ENCODE results near the gene ZNF469. TPM values are rescaled to one million over a fixed set of nuclear protein-coding genes. Genes with fewer than 3 reads are reported as not detected.

The ZNF469 gene
- total RNA-seq, 1 experiment from 2014 or later: 0.50 TPM

- Mint-ChIP-seq H3K9me3 (ENCODE audit: low read depth, unreplicated experiment) (no peaks in the 10 kb centered on the region), H3K36me3 (ENCODE audit: insufficient read depth, unreplicated experiment) (no peaks in the 10 kb centered on the region), H3K4me1 (ENCODE audit: low read depth, unreplicated experiment) (no peaks in the 10 kb centered on the region), H3K27ac (ENCODE audit: unreplicated experiment) (no peak overlapping the region), H3K27me3 (ENCODE audit: unreplicated experiment) (peaks cover 8% of the 10 kb centered on the region), H3K4me3 (ENCODE audit: low read depth, unreplicated experiment) (no peak overlapping the region)
- no TSS peak for BruUV-seq (replicated peaks)
- TF ChIP-seq CTCF (IDR thresholded peaks at IDR 0.05; ENCODE audit: unreplicated experiment): no peak
- intact Hi-C loops (cut with micrococcal nuclease; ENCODE audit: unreplicated experiment): no loop called here
- CTCF ChIA-PET: no interaction called here
- no peak for DNase-seq
Measured at GRCh38 chr16:88353232-88353631, 29.5 kb upstream of the ZNF469 start.

- Mint-ChIP-seq H3K4me3 (ENCODE audit: low read depth, unreplicated experiment) (no peak overlapping the region), H3K36me3 (ENCODE audit: insufficient read depth, unreplicated experiment) (no peaks in the 10 kb centered on the region), H3K27me3 (ENCODE audit: unreplicated experiment) (peaks cover 9% of the 10 kb centered on the region), H3K27ac (ENCODE audit: unreplicated experiment) (no peak overlapping the region), H3K9me3 (ENCODE audit: low read depth, unreplicated experiment) (no peaks in the 10 kb centered on the region), H3K4me1 (ENCODE audit: low read depth, unreplicated experiment) (no peaks in the 10 kb centered on the region)
- no peak for TF ChIP-seq CTCF (IDR thresholded peaks at IDR 0.05; ENCODE audit: unreplicated experiment)
- no peak for DNase-seq
- no TSS peak for BruUV-seq (replicated peaks)
- CTCF ChIA-PET: no interaction called here
- intact Hi-C loops (cut with micrococcal nuclease; ENCODE audit: unreplicated experiment): no loop called here
Measured at GRCh38 chr16:88353691-88354090, 29.1 kb upstream of the ZNF469 start.

- CTCF ChIA-PET: no interaction called here
- TF ChIP-seq CTCF (IDR thresholded peaks at IDR 0.05; ENCODE audit: unreplicated experiment): no peak
- Mint-ChIP-seq H3K4me1 (ENCODE audit: low read depth, unreplicated experiment) (no peaks in the 10 kb centered on the region), H3K27me3 (ENCODE audit: unreplicated experiment) (peaks cover 16% of the 10 kb centered on the region), H3K27ac (ENCODE audit: unreplicated experiment) (no peak overlapping the region), H3K4me3 (ENCODE audit: low read depth, unreplicated experiment) (no peak overlapping the region), H3K36me3 (ENCODE audit: insufficient read depth, unreplicated experiment) (no peaks in the 10 kb centered on the region), H3K9me3 (ENCODE audit: low read depth, unreplicated experiment) (no peaks in the 10 kb centered on the region)
- BruUV-seq (replicated peaks): no TSS peak
- intact Hi-C loops (cut with micrococcal nuclease; ENCODE audit: unreplicated experiment): no loop called here
- DNase-seq: no peak
Measured at GRCh38 chr16:88354229-88355092, 28.3 kb upstream of the ZNF469 start.

GRCh38 chr16:88355093-88355388 lies 27.7 kb upstream of the ZNF469 start:
- Mint-ChIP-seq H3K27ac (ENCODE audit: unreplicated experiment) (no peak overlapping the region), H3K4me1 (ENCODE audit: low read depth, unreplicated experiment) (no peaks in the 10 kb centered on the region), H3K27me3 (ENCODE audit: unreplicated experiment) (peaks cover 22% of the 10 kb centered on the region), H3K36me3 (ENCODE audit: insufficient read depth, unreplicated experiment) (no peaks in the 10 kb centered on the region), H3K4me3 (ENCODE audit: low read depth, unreplicated experiment) (no peak overlapping the region), H3K9me3 (ENCODE audit: low read depth, unreplicated experiment) (no peaks in the 10 kb centered on the region)
- BruUV-seq (replicated peaks): no TSS peak
- intact Hi-C loops (cut with micrococcal nuclease; ENCODE audit: unreplicated experiment): no loop called here
- TF ChIP-seq CTCF (IDR thresholded peaks at IDR 0.05; ENCODE audit: unreplicated experiment): no peak
- CTCF ChIA-PET: no interaction called here
- DNase-seq: no peak

Measured in Calu3 (cell line).